ENCODE results near the gene TAF13.

DNA sequence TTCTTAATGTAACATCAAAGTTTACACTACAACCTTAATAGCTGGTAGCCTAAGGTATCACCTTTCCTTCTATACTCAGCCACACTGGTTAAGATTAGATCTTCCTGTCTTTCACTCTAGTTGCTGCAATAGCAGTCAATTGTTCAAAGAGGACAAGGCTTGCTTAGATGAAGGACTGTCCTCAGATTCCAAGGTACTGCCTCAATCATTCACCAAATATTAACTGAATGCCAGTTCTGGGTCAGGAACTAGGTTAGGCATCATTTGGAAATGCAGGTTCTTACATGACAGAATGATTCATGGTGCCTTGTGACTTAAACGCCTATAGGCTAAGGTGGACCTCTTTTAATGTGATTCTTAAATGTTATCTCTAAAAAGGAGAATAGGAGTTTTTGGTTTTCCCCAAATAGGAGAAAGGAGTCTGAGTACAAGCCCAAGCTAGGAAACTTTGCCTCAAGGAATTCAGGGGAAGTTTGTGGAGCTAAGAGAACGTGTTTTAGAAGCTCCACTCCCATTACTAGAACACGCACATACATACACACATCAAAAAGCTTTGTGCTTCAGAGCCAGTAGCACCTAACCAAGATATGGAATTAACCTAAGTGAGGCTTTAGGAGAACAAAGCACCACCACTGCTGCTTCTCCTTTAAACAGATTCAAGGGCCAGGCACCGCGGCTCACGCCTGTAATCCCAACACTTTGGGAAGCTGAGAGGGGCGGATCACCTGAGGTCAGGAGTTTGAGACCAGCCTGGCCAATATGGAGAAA lies 25.4 kb downstream of the TAF13 start:
- no peak for TF ChIP-seq EZH2 (IDR thresholded peaks at IDR 0.05; ENCODE audit: insufficient read depth, low read length)
- TF ChIP-seq, protein P1, sequence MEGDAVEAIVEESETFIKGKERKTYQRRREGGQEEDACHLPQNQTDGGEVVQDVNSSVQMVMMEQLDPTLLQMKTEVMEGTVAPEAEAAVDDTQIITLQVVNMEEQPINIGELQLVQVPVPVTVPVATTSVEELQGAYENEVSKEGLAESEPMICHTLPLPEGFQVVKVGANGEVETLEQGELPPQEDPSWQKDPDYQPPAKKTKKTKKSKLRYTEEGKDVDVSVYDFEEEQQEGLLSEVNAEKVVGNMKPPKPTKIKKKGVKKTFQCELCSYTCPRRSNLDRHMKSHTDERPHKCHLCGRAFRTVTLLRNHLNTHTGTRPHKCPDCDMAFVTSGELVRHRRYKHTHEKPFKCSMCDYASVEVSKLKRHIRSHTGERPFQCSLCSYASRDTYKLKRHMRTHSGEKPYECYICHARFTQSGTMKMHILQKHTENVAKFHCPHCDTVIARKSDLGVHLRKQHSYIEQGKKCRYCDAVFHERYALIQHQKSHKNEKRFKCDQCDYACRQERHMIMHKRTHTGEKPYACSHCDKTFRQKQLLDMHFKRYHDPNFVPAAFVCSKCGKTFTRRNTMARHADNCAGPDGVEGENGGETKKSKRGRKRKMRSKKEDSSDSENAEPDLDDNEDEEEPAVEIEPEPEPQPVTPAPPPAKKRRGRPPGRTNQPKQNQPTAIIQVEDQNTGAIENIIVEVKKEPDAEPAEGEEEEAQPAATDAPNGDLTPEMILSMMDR (IDR thresholded peaks at IDR 0.05; ENCODE audit: insufficient read depth, low read depth, low read length), result no peak
